HEK293T (cell line): ENCODE data around the gene MVD.

Experiments used
- ARNT ChIP-seq: fragments of 450-650 bp; IDR thresholded peaks from 2 replicates; pipeline ENCODE4 v1.6.1; 2017; ENCODE audit warnings: mild to moderate bottlenecking
- FOXA1 ChIP-seq: fragments of 450-650 bp; IDR thresholded peaks from 2 replicates; pipeline ENCODE4 v1.6.1; 2016; ENCODE audit warnings: mild to moderate bottlenecking
- LEF1 ChIP-seq: fragments of 450-650 bp; IDR thresholded peaks from 2 replicates; pipeline ENCODE4 v1.6.1; 2017; ENCODE audit warnings: mild to moderate bottlenecking, borderline replicate concordance
- SP1 ChIP-seq: fragments of 450-650 bp; IDR thresholded peaks from 2 replicates; pipeline ENCODE4 v1.6.1; 2017
- SUZ12 ChIP-seq: fragments of 450-650 bp; IDR thresholded peaks from 2 replicates; pipeline ENCODE4 v1.6.1; 2016; ENCODE audit warnings: mild to moderate bottlenecking

GRCh38 chr16:88694221-88695087 is 31.6 kb upstream of the MVD start:
- TF ChIP-seq SUZ12, result no peak
- no peak for TF ChIP-seq LEF1
- TF ChIP-seq ARNT, result no peak
- TF ChIP-seq FOXA1, result no peak
- no peak for TF ChIP-seq SP1
